ENCODE results near the gene HLA-DQB1.

GRCh38 chr6:32662836-32663235 lies 3.6 kb downstream of the HLA-DQB1 start:
- TF ChIP-seq CTCF (IDR thresholded peaks at IDR 0.05) (no peak), POLR2A (IDR thresholded peaks at IDR 0.05) (no peak)

Measured in right lobe of liver (tissue), 4 donors.